ENCODE measurements around the gene PLA2R1.
"Not testable (repeated sequence)": the region's sequence is repeated elsewhere in the genome, so short reads cannot be mapped to it uniquely, and the experiment has no call there.

The PLA2R1 gene

DNA sequence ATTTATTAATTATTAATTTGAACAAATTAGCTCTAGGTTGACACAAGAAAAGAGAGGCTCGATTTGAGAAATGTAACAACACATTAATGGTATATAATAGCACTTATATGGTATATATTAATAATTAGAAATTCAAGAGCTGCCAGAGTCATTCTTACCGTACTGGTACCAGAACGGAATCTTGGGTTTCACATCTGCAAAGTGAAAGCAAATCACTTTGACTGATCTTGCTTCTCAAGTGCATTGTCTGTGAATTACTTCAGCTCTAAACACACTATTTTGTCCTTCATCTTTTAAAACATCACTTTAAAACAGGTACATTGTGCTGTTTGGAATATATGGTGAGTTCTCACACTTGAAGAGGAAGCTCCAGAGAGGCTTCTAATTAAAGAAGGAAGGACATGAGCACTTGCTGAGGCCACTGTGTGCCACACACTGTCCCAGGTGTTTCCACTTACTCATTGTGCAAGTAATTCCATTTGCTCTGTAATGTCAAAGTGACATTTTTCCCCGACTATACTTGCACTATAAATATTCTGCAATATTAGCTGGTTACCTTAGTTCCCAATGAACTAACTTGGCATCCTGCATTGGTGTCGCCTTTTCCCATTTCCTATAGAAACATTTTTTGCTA is 85.8 kb downstream of the PLA2R1 start:
- no peak for DNase-seq

DNA sequence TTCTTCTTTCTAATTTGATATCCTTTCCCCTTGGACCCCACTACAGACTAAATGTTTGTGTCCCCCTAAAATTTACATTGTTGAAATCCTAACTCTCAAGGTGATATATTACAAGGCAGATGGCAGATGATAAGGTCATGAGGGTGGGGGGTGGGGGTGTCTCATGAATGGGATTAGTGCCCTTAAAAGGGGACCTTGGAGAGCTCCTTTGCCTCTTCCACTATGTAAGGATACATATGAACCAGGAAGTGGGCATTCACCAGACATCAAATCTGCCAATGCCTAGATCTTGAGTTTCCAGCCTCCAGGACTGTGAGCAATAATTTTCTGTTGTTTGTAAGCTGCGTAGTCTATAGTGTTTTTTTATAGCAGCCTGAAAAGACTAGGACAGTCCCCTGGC is 89.1 kb downstream of the PLA2R1 start:
- no peak for DNase-seq

DNA sequence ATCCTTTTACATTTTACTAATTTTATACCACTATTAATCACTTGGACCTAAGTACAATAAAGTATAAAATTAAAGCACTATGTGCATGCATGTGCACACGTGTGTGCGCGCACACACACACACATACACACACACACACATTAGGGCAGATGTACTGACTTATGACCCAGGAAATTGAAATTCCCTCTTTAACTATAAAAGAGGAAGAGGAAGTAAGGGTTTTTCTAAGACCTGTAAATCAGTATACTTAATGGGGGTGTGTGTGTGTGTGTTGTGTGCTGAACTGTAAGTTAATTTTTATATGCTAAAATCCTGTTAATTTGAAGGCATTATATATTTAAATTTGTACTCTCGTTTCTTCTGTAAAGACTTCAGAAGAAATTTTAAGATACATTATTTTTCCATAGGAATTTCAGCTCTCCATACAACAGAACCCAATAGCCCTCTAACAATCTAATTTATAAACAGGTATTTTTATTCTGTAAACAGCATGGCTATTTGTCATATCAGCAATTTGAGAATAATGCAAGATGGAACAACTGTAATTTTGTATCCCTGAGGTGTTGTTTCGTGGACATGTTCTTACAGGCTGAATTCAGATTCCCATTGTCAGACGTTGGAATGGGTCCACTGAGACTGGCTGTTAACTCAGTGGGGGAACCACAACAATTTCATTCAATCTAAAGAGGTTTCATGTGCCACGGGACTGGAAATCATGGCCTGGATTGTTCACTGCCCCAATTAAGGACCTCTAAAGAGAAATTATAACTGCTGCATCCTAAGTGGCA is 90.9 kb downstream of the PLA2R1 start:
- DNase-seq: no peak

DNA sequence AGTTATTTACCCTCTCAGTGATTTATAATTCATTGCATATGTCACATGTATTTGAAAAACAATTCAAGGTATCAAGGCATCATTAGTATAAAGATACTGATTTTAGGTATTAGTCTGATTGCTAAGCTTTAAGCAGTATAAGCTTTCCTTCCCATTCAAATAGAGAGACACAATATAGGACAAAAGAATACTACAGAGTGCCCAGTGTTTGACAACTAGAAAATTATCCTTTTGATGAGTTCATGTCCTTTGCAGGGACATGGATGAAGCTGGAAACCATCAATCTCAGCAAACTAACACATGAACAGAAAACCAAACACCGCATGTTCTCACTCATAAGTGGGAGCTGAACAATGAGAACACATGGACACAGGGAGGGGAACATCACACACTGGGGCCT is 91.9 kb downstream of the PLA2R1 start:
- not testable (repeated sequence) for DNase-seq

DNA sequence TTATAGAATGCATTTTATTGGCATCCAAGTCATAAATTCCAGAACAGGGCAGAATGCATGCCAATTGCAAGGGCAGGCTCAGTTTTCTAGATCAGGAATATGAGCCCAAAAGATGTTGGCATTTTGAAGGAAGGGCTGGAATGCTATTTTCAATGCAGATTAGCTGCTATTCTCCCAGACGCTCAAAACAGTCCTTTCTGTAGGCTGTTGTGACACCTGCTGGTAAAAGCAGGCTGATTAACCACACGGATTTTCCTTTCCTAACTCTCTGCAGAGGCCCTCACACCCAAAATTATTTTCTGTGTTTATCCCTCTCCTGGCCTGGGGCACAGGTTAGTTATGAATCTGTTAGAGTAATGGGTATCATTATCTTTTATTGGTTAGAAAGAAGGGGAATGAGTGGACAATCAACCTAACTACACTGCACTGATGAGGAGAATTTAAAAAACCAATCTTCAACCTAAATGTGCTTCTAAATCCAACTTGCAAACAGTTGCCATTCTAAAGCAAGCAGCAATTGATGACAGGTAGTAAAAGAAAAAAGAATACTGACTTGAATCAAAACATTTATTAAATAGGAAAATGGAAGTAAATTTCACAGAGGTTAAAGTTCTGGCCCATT is 94.0 kb downstream of the PLA2R1 start:
- DNase-seq: no peak

DNA sequence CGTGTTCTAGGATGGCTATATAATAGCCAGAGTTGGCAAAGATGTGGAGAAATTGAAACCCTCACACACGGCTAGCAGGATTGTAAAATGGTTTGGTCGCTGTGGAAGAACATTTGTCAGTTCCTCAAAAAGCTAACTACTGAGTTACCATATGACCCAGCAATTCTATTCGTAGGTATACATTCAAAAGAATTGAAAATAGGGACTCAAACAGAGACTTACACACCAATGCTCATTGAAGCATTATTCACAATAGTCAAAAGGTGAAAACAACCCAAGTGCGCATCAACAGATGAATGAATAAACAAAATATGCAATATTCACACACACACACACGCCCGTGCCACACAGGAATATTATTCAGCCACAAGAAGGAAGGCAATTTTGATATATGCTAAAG is 98.7 kb downstream of the PLA2R1 start:
- DNase-seq: no peak

DNA sequence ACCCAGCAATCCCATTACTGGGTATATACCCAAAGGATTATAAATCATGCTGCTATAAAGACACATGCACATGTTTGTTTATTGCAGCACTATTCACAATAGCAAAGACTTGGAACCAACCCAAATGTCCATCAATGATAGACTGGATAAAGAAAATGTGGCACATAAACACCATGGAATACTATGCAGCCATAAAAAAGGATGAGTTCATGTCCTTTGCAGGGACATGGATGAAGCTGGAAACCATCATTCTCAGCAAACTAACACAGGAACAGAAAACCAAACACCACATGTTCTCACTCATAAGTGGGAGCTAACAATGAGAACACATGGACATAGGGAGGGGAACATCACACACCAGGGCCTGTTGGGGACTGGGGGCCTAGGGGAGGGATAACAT is 99.9 kb downstream of the PLA2R1 start:
- not testable (repeated sequence) for DNase-seq

DNA sequence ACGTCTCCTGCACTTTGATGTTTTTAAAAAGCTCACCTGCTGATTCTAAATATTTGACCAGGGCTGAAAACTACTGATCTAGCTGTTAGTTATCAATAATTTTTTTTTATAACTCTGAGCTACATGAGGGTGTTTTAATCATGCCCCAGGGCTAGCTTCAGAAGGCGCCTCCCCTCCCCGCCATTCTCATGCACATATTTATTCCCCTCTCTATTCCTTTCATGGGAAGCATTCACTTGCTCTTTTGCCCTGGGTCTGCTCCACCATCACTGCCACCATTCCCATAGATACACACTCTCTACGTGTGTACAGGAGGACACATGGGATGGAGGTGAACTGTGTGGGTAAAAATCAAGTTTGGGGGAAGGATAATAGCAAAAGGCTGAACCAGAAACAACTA is 101.0 kb downstream of the PLA2R1 start:
- DNase-seq: no peak

DNA sequence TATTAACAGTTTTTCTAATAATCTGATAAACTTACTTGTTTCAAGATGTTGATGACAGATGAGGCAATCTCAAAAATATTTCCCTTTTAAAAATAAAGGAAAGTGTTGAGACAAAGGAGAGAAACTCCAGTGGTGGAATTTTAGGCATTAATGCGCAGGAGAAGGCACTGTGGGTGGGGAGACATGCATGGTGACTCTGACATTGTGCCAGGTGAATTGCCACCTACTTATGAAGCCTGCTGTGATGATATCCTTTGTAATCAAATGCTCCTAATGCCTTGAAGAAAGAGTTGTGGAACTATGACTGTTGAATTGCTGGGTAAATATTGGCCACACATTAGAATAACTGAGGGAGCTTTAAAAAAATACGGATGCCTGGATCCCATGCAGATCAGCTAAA is 101.4 kb downstream of the PLA2R1 start:
- no peak for DNase-seq

DNA sequence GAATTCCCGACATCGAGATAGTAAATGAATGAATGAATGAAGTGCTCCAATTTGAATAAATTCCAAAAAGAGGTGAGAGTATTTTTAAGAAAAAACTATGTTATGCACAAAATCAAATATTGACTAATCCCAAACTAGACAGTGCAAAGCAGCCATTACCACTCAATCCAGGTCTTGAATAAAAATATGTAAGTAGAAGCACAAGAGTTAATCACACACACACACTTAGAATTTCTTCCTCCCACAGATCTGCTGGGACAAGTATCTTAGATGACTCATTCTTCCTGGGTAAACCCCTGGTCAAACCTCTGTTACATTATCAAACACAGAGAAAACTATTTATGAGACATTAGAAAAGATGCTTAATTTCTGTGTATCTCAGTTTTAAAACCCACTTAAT is 102.0 kb downstream of the PLA2R1 start:
- no peak for DNase-seq

DNA sequence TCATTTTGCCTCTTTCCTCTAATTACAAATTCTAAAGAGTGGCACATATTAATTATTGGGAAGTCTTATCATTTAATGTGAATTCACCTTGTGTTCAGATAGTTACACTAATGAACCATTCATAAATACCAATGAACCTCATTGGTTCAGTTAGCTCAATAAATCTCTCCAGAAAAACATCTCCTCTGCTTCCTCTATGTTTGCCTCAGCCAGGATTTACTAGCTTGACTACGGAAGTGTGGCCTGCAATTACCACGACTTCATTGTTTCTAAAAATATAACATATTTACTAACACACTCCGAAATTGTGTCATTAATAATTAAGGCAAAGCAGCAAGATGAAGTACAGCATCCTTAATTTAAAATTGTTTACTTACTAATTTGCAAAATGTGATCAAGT is 103.3 kb downstream of the PLA2R1 start:
- DNase-seq: no peak

DNA sequence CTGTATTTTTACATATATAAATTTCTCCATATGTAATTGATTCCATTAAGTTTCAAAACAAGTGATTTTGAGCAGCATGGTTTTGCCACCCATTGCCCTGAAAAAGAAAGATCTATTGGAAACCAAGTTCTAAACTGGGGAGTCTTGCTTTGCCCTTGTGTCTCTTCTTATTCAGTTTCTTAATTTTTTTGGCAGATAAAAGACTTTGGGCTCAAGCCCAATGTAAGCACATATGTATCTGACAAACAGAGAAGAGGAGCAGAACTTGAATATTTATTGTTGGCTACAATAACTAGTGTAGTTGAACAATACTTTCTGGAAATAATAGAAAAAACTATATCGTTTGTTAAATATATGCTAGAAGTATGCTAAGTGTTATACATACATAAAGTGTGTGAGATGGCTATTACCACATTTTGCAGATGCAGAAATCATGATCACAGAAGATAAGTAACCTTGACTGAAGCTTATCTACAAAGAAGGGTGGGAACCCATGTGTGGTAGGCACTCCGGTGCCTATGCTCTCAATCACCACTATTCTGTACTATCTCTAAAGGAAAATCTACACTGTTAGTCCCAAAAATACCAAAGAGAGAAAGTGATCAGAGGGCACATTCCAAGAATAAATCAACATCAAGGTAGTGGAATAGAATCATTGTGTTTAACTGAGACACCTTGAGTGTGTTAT is 109.1 kb downstream of the PLA2R1 start:
- no peak for DNase-seq

DNA sequence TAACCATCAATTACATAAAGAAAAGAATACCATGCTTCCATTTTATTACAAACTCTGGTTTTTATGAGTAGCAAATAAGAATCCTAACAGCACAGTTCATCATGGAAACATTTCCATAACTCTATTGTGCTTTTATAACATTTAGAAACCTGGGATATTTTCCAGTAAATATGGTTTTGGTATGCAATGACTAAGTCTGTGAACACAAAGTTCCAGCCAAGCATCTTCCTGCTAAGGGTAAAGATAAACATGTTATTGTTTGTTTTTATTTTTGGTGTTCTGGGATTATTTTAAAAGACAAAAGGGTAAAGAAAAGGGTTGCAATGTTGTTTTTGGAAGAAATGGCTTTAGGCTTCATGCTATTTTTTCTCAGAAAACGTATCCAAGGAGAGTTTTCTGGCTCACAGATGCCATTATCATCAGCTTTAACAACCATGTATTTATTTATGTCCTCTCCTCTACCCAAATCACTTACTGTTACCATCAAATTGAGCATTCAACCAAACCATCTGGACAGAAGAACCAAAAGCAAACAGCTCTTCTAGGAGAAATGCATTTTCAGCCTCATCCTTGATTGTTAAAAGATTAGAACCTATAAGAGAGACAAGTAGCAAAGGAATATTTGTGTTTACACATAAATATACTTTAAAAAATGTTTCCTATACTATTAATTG is 116.0 kb downstream of the PLA2R1 start:
- no peak for DNase-seq

DNA sequence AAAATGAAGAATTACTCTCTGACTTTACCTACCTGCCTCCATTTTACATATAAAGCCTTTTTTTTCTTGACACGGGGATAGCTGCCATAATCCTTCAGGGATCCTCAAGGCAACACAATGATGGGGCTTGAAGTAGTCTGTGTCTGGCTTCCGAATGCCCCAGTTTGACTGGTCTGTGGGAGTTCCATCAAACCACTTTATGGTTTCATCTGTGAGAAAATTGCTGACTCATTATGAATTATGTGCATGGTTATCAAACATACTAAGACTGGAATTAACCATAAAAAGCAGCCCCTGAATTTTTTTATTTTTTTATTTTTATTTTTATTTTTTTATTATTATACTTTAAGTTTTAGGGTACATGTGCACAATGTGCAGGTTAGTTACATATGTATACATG is 117.5 kb downstream of the PLA2R1 start:
- DNase-seq: no peak

DNA sequence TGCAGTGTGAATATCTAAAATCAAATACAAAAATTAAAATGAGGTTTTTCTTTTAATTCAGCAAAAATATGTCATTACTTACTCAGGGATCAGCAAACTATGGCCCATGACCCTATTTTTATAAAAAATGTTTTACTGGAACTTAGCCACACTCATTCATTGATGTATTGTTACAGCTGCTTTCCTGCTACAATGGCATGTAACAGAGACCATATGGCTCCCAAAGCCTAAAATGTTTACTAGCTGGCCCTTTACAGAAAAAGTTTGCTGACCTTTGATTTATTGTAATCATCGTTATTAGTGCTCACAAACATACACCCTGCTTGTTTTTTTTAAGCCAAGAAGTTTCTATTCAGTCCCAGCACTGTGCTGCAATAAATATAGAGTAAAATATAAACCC is 120.3 kb downstream of the PLA2R1 start:
- no peak for DNase-seq

DNA sequence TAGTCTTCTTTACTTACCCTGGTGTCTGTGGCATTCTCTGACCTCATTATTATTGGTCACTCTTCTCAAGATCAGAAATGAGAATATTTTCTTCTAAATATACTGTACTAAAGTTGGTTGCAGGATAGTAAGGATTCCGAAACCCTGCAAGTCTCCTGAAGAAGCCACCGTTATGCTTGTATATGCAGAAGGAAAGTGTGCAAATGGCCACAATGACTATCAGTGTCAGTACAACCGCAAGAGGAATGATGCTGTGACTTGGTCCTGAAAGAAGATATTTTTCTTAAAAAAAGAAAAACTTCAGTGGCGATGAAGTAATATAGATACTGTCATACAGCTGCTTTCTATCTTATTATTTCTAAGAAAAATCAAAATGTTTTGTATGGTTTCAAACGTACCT is 120.7 kb downstream of the PLA2R1 start:
- no peak for DNase-seq

DNA sequence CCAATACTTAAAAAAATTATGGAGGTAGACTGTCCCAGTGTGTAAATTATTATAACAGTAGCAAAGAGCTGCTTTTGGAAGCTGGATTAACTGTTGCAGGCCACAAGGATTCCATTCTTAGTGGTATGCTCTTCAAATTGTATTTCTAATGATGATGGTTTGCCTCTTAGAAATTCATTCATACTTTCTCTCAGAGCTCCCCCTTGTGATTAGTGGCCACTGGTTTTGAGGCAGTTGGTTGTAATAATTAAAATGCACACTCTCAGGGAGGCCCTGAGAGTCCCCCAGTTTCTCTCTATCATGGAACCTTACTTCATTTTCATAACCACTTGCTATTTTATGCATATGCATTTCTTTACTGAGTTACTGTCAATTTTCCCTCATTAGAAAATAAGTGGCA is 122.5 kb downstream of the PLA2R1 start:
- no peak for DNase-seq

DNA sequence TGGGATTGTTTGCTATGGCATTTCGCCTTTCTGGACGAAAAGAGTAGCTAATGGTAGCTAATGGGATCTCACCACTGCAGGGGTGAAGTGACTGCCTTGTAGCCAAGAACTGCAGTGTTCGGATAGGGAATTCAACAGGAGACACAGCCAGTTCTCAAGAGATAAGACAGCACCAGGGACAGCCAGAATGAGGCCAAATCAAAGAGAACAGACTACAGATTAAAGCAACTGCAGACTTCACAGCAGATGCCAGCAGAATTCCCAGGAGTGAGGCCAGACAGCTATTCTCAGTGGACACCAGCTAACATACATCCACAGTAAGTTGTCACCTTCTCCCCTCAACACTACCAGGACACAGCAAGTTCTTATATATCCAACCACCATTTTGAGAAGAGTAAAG is 124.0 kb downstream of the PLA2R1 start:
- DNase-seq: no peak

DNA sequence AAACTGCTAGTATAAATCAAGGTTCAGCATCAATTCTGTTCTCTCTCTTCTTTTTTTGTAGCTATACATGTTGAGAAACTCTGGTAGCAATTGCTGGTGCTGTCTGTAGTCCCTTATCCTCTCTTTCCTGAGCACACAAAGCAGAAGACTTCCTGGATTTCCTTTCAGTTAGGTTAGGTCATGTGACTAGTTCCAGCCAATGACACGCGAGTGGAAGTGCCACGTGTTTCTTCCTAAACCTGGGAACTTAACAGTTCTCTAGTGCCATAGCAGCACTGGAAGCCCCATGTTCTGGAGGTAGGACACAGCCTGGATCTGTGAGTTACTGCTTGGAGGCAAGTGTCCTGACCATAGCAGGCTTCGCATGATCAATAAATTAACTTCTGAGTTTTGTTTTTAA is 125.9 kb downstream of the PLA2R1 start:
- no peak for DNase-seq

DNA sequence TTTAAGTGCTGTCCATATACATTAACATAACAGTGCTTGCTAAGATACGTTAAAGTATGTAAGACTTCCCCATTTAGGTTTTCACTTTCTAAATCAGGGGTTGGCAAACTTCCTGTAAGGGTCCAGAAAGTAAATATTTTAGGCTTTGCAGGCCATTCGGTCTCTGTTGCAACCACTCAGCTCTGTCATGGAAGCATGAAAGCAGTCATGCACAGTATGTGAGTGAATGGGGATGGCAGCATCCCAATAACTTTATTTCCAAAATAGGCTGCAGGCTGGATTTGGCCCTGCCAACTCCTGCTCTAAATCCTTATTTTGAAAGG is 128.7 kb downstream of the PLA2R1 start:
- DNase-seq: no peak

DNA sequence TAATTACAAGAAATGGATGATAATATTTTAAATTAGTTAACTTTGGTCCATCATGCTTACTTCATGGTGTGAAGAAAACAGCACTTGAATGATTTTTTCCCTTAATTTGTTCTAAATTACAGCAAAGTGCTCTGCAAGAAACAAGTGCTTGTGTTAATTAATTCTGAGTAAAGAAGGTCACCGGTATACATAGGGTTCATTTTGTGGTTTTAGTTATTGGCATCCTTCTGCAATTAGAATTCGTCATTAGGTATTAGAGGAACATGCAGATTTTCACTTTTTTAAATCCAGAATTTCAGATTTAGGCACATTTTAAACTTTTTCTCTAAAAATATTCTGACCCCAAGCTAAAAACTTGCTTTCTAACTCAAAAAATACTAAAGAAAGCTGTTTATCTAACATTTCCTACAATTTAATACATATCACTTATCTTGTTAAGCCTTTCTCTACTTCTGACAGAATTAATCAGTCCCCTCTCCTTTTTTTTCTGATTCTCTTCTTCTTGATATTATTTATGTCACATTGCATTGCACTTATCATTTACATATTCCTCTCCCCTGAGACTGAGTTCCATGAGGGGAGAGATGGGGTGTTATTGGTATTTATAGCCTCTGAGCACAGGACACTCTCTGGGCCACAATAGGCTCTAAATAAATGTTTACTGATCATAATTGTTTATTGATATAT is 129.2 kb downstream of the PLA2R1 start:
- no peak for DNase-seq

DNA sequence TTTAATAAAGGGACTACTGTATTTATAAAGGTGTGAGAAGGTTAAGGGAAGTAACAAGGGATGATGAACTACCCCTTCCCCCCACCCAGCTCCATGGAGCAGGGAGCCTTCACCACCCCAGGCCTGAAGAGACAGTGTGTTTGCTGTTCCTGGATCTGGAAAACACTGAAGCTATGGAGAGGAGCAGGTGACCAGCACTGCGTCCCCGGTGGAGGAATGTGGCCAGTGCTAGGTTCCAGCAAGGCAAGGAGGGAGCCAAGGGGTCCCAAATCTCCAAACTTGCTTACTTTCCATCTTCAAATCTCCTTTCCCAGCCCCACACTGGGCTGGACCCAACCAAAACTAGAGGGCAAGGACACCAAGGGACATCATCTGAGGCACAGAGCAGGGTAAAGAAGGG is 135.7 kb downstream of the PLA2R1 start:
- no peak for DNase-seq

DNA sequence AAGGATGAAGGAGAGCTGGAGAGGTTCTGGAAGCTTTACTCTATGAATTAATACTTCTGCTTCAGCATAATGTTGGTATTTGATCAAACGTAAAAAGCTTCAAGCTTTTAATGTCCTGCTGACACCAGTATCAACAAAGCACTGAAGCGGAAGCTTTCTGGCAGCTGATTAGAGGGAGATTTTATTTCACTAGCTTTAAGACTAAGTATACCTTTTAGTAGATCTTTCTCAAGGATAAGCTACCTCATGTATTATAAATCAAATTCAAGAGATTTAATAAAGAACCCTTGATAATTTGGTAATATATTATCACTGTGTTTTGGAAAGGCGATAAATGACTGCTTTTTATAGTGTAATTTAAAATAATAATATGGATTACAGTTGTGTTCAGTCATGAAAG is 136.4 kb downstream of the PLA2R1 start:
- DNase-seq: no peak
